ENCODE data around the gene MYH15. TPM values are rescaled to one million over a fixed set of nuclear protein-coding genes. Genes with fewer than 3 reads are reported as not detected.

MYH15 gene
- total RNA-seq, 3 donors from 2014 or later, result not detected

DNA sequence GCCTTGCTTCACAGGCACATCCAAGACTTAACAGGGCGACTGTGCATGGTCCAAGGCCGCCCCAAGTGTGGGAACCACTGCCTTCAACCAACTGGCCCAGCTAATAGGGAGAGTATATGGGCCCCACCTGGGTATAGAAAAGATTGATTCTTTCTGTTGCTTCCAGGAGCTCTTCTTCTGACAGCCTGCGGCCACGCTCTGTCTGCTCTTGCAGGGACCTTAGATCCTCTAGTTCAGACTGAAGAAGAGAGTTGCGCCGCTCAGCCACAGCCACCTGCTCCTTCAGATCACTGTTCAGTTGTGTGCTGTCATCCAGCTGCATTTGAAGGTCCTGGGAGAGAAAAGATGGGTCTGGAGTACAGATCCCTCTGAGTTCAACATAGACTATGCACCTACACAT, 111.9 kb downstream of the MYH15 start:
- H3K27me3 ChIP-seq, result no peaks in the 10 kb centered on the region
- H3K4me3 ChIP-seq, result no peak overlapping the region
- no peaks in the 10 kb centered on the region for H3K36me3 ChIP-seq
- no peak for DNase-seq (ENCODE audit: low spot score in 2 of 2)
- no peaks in the 10 kb centered on the region for H3K9me3 ChIP-seq
- H3K4me1 ChIP-seq, result no peaks in the 10 kb centered on the region
- intact Hi-C loops (cut with DNase I; ENCODE audit: low total_unique reads), result no loop called here
- TF ChIP-seq POLR2A (IDR thresholded peaks at IDR 0.05) (no peak), POLR2AphosphoS5 (IDR thresholded peaks at IDR 0.05) (no peak)
- TF ChIP-seq, protein P1, sequence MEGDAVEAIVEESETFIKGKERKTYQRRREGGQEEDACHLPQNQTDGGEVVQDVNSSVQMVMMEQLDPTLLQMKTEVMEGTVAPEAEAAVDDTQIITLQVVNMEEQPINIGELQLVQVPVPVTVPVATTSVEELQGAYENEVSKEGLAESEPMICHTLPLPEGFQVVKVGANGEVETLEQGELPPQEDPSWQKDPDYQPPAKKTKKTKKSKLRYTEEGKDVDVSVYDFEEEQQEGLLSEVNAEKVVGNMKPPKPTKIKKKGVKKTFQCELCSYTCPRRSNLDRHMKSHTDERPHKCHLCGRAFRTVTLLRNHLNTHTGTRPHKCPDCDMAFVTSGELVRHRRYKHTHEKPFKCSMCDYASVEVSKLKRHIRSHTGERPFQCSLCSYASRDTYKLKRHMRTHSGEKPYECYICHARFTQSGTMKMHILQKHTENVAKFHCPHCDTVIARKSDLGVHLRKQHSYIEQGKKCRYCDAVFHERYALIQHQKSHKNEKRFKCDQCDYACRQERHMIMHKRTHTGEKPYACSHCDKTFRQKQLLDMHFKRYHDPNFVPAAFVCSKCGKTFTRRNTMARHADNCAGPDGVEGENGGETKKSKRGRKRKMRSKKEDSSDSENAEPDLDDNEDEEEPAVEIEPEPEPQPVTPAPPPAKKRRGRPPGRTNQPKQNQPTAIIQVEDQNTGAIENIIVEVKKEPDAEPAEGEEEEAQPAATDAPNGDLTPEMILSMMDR (IDR thresholded peaks at IDR 0.05), result no peak
- no peak overlapping the region for H3K27ac ChIP-seq

DNA sequence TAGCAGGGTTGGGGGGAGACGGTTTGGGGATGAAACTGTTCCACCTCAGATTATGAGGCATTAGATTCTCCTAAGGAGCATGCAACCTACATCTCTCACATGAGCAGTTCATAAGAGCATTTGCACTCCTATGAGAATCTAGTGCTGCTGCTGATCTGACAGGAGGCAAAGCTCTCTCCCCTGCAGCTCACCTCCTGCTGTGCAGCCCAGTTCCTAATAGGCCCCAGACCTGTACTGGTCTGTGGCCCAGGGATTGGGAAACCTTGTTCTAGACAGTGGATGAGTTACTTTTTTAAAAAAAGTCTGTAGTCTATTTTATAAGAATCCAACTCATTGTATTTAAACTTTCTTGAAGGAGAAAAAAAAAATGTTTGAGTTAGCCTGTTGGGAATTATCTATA, 114.1 kb downstream of the MYH15 start:
- Histone ChIP-seq H3K4me1 (no peaks in the 10 kb centered on the region), H3K36me3 (no peaks in the 10 kb centered on the region), H3K4me3 (no peak overlapping the region), H3K27ac (no peak overlapping the region), H3K9me3 (no peaks in the 10 kb centered on the region), H3K27me3 (no peaks in the 10 kb centered on the region)
- intact Hi-C loops (cut with DNase I; ENCODE audit: low total_unique reads), result no loop called here
- no peak for DNase-seq (ENCODE audit: low spot score in 2 of 2)
- TF ChIP-seq POLR2A (IDR thresholded peaks at IDR 0.05), result no peak
- TF ChIP-seq, protein P1 (IDR thresholded peaks at IDR 0.05), result no peak
- no peak for TF ChIP-seq POLR2AphosphoS5 (IDR thresholded peaks at IDR 0.05)

DNA sequence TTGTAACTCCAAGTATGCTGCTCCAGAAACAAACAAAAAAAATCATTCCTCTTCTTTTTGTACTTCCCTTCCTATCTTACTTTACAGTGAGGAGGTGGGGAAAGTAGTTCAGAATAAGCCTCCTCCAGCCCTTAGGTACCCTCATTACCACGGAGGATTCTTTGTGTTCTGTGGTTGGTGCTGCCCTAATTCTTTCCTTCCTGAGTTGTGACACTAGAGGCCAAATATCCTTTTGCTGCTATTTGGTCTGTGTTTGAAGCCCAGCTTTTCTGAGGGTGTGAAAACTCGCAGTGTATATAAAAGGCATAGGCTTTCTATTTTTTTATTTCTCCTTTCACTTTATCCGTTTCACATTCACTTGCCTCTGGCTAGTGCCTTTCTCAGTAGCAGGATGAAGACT, 115.8 kb downstream of the MYH15 start:
- H3K4me3 ChIP-seq, result no peak overlapping the region
- TF ChIP-seq POLR2AphosphoS5 (IDR thresholded peaks at IDR 0.05) (no peak), POLR2A (IDR thresholded peaks at IDR 0.05) (no peak)
- TF ChIP-seq, protein P1 (IDR thresholded peaks at IDR 0.05), result no peak
- no peaks in the 10 kb centered on the region for H3K36me3 ChIP-seq
- H3K27ac ChIP-seq, result no peak overlapping the region
- DNase-seq (ENCODE audit: low spot score in 2 of 2), result no peak
- no peaks in the 10 kb centered on the region for H3K27me3 ChIP-seq
- intact Hi-C loops (cut with DNase I; ENCODE audit: low total_unique reads), result no loop called here
- H3K9me3 ChIP-seq, result no peaks in the 10 kb centered on the region
- H3K4me1 ChIP-seq, result no peaks in the 10 kb centered on the region

DNA sequence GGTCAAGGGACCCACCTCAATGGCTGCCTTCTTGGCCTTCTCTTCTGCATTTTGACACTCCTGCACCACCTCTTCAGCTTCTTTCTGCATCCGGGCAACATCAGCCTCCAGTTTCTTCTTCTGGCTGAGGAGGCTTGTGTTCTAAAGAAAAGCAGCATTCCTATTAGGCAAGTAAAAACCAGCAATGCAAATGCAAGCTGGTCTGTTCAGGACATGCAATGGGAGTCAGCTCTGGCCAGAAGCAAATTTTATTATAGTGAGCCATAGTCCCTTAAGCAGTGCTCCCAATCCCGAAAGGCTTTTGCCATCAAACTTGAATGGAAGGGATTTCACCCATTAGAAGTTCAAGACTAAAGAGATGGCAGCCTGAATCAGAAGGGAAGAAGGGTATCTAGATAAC, 116.4 kb downstream of the MYH15 start:
- intact Hi-C loops (cut with DNase I; ENCODE audit: low total_unique reads), result no loop called here
- DNase-seq (ENCODE audit: low spot score in 2 of 2), result no peak
- Histone ChIP-seq H3K27me3 (no peaks in the 10 kb centered on the region), H3K4me1 (no peaks in the 10 kb centered on the region), H3K4me3 (no peak overlapping the region), H3K27ac (no peak overlapping the region), H3K9me3 (no peaks in the 10 kb centered on the region), H3K36me3 (no peaks in the 10 kb centered on the region)
- TF ChIP-seq POLR2AphosphoS5 (IDR thresholded peaks at IDR 0.05) (no peak), POLR2A (IDR thresholded peaks at IDR 0.05) (no peak)
- TF ChIP-seq, protein P1 (IDR thresholded peaks at IDR 0.05), result no peak

DNA sequence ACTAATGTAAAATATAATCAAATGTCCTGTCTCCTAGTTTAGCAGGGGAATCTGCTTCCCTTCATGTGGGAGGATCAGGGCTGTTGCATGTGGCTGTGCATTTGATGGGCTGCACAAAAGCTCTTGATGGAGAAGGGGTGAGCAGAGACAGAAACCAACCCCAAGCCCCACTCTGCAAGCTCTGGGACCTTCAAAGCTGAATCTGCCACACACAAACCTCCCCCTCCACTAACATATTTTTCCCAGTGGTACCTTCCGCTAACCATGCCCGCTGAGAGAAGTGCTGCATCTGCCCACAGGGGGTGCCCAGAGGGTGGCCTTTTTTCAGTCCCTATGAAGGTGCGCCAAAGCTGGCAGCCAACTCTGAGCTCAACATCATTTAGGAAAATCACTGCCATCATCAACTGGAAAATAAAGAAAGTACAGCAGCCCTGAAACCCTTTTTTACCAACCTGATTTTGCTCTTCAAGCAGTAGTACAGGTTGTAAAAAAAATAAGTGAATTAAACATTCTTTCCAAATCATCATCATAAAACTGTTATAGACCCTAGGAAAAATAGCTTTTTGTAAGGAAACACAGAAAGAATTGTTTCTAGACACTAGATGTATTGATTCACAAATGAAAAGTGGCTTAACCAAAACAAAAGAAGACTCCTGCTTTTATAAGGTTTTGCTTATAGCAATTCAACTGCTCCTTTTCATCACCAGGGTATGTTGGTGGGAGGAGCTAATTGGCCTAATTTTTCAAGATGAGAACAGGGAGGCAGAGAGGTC, 117.1 kb downstream of the MYH15 start:
- Histone ChIP-seq H3K9me3 (no peaks in the 10 kb centered on the region), H3K4me3 (no peak overlapping the region), H3K4me1 (no peaks in the 10 kb centered on the region), H3K36me3 (no peaks in the 10 kb centered on the region), H3K27ac (no peak overlapping the region), H3K27me3 (no peaks in the 10 kb centered on the region)
- no peak for DNase-seq (ENCODE audit: low spot score in 2 of 2)
- intact Hi-C loops (cut with DNase I; ENCODE audit: low total_unique reads), result no loop called here
- TF ChIP-seq POLR2AphosphoS5 (IDR thresholded peaks at IDR 0.05), result no peak
- TF ChIP-seq, protein P1 (IDR thresholded peaks at IDR 0.05), result no peak
- no peak for TF ChIP-seq POLR2A (IDR thresholded peaks at IDR 0.05)

Measured in breast epithelium (tissue), 4 donors.